Natural killer cell (primary cell): Measurements from ENCODE around the gene SUN5. TPM values are rescaled to one million over a fixed set of nuclear protein-coding genes. Genes with fewer than 3 reads are reported as not detected.

Source experiments
- ATAC-seq, 3 donors: fragments of 150-1000 bp in 2 of 3; fragments of 200-7000 bp in 1 of 3; cut with Tn5 transposase; 1 replicate in 1 of 3; 2 replicates in 2 of 3; pipeline ENCODE4 v1.10.0; 2021; ENCODE audit warnings: mild to moderate bottlenecking in 2 of 3, moderate library complexity in 2 of 3
- DNase-seq, 2 donors: peaks; one replicate each; pipeline versions ENCODE4 v3.0.0 to v3.0.0-alpha.2; 2013 to 2021; ENCODE audit warnings: mixed read lengths in 1 of 2
- H3K27ac ChIP-seq: one replicate; pipeline ENCODE4 v1.5.1; 2013; ENCODE audit warnings: mild to moderate bottlenecking, low read length
- H3K27me3 ChIP-seq: one replicate; pipeline ENCODE4 v1.6.1; 2013; ENCODE audit warnings: low read length; ENCODE audit not compliant: control insufficient read depth, insufficient read depth
- H3K36me3 ChIP-seq: one replicate; pipeline ENCODE4 v1.6.1; 2013; ENCODE audit warnings: low read length; ENCODE audit not compliant: control insufficient read depth, insufficient read depth
- H3K4me1 ChIP-seq: one replicate; pipeline ENCODE4 v1.6.1; 2013; ENCODE audit warnings: low read length; ENCODE audit not compliant: control insufficient read depth, insufficient read depth
- H3K4me3 ChIP-seq: one replicate; pipeline ENCODE4 v1.5.1; 2013; ENCODE audit warnings: low read length
- H3K9me3 ChIP-seq: one replicate; pipeline ENCODE4 v1.6.1; 2013; ENCODE audit warnings: low read length; ENCODE audit not compliant: control insufficient read depth, insufficient read depth
- H3K27ac Mint-ChIP-seq, 2 donors: one replicate each; pipeline ENCODE4 v1.8.0; 2022; ENCODE audit warnings: mild to moderate bottlenecking in 2 of 2, mixed read lengths in 2 of 2, moderate library complexity in 1 of 2
- H3K27me3 Mint-ChIP-seq, 2 donors: one replicate each; pipeline ENCODE4 v1.8.0; 2022; ENCODE audit warnings: low read depth in 2 of 2, mixed read lengths in 2 of 2
- H3K36me3 Mint-ChIP-seq: one replicate; pipeline ENCODE4 v1.8.0; 2022; ENCODE audit warnings: mixed read lengths
- H3K4me1 Mint-ChIP-seq, 2 donors: one replicate each; pipeline ENCODE4 v1.8.0; 2022; ENCODE audit warnings: mixed read lengths in 2 of 2
- H3K4me3 Mint-ChIP-seq: one replicate; pipeline ENCODE4 v1.8.0; 2022; ENCODE audit warnings: mild to moderate bottlenecking, moderate library complexity, mixed read lengths
- H3K9me3 Mint-ChIP-seq, 2 donors: one replicate each; pipeline ENCODE4 v1.8.0; 2022; ENCODE audit warnings: mixed read lengths in 2 of 2
- CTCF ChIP-seq: fragments of 200-600 bp; IDR thresholded peaks from one replicate; pipeline ENCODE4 v1.8.0; 2022; ENCODE audit warnings: antibody characterized with exemption
- WGBS: methylation state at CpG from one replicate; pipeline ENCODE4 v1.1.7; 2013; ENCODE audit warnings: missing lambda C conversion rate; ENCODE audit not compliant: insufficient coverage; 5-methylcytosine and 5-hydroxymethylcytosine counted together
- intact Hi-C: fragments of 100-400 bp; cut with micrococcal nuclease; formaldehyde crosslinking; loops from one replicate; pipeline ENCODE4 v1.14.2; 2022
- total RNA-seq, 4 donors: library from RNA; stranded (reverse); fragments of 120-200 nt in 1 of 4; gene quantifications; one replicate each; pipeline versions ENCODE4 v1.2.3 to v1.2.4, GENCODE V29; 2013 to 2022

SUN5 gene
- total RNA-seq, 3 donors from 2014 or later (not counting 1 experiment from before 2014, with no cell fraction given) = not detected

GRCh38 chr20:33027769-33028751 is 23.8 kb upstream of the SUN5 start:
- no peaks in the 10 kb centered on the region for H3K9me3 ChIP-seq
- H3K27ac Mint-ChIP-seq = no peak overlapping the region
- 80% methylated on average over 12 of the region's 12 CpGs for WGBS
- no peak for TF ChIP-seq CTCF
- intact Hi-C loops = no loop called here
- H3K4me3 ChIP-seq = no peak overlapping the region
- no peak overlapping the region for H3K27ac ChIP-seq
- H3K4me1 Mint-ChIP-seq = no peaks in the 10 kb centered on the region
- no peak for ATAC-seq
- DNase-seq = no peak
- H3K9me3 Mint-ChIP-seq = no peaks in the 10 kb centered on the region
- H3K4me3 Mint-ChIP-seq = no peak overlapping the region
- no peaks in the 10 kb centered on the region for H3K36me3 ChIP-seq
- H3K36me3 Mint-ChIP-seq = no peaks in the 10 kb centered on the region
- no peaks in the 10 kb centered on the region for H3K27me3 Mint-ChIP-seq
- H3K4me1 ChIP-seq = no peaks in the 10 kb centered on the region
- H3K27me3 ChIP-seq = no peaks in the 10 kb centered on the region

GRCh38 chr20:33026779-33027759 is 22.8 kb upstream of the SUN5 start:
- 86% methylated on average over 9 of the region's 10 CpGs for WGBS
- H3K9me3 Mint-ChIP-seq = no peaks in the 10 kb centered on the region
- H3K4me3 ChIP-seq = no peak overlapping the region
- H3K27ac Mint-ChIP-seq = no peak overlapping the region
- no peak overlapping the region for H3K4me3 Mint-ChIP-seq
- no peaks in the 10 kb centered on the region for H3K9me3 ChIP-seq
- H3K36me3 Mint-ChIP-seq = no peaks in the 10 kb centered on the region
- no peaks in the 10 kb centered on the region for H3K4me1 ChIP-seq
- H3K27me3 Mint-ChIP-seq = no peaks in the 10 kb centered on the region
- H3K27me3 ChIP-seq = no peaks in the 10 kb centered on the region
- H3K36me3 ChIP-seq = no peaks in the 10 kb centered on the region
- H3K27ac ChIP-seq = no peak overlapping the region
- H3K4me1 Mint-ChIP-seq = no peaks in the 10 kb centered on the region
- no peak for TF ChIP-seq CTCF
- intact Hi-C loops = no loop called here
- ATAC-seq (no peak), DNase-seq (no peak)

- H3K27me3 ChIP-seq = no peaks in the 10 kb centered on the region
- H3K4me1 ChIP-seq = no peaks in the 10 kb centered on the region
- intact Hi-C loops = no loop called here
- ATAC-seq = no peak
- H3K36me3 ChIP-seq = no peaks in the 10 kb centered on the region
- Mint-ChIP-seq H3K9me3 (no peaks in the 10 kb centered on the region), H3K4me3 (no peak overlapping the region), H3K4me1 (no peaks in the 10 kb centered on the region), H3K27me3 (no peaks in the 10 kb centered on the region), H3K27ac (no peak overlapping the region), H3K36me3 (no peaks in the 10 kb centered on the region)
- WGBS = 81% methylated on average over 5 of the region's 5 CpGs
- H3K27ac ChIP-seq = no peak overlapping the region
- H3K9me3 ChIP-seq = no peaks in the 10 kb centered on the region
- no peak for TF ChIP-seq CTCF
- no peak for DNase-seq
- no peak overlapping the region for H3K4me3 ChIP-seq
These were observed 22.0 kb upstream of the SUN5 start for GRCh38 chr20:33026072-33026778.
